BE2C (cell line): ENCODE measurements around the gene SLC28A1. TPM values are rescaled to one million over a fixed set of nuclear protein-coding genes. Genes with fewer than 3 reads are reported as not detected.

Experiments
- DNase-seq: peaks from one replicate; pipeline ENCODE4 v3.0.0-alpha.2; 2020
- H3K27me3 ChIP-seq: fragments of 250-450 bp; sonication (Bioruptor Pico); 2 replicates; pipeline ENCODE4 v1.5.1; 2020; ENCODE audit warnings: mild to moderate bottlenecking
- H3K36me3 ChIP-seq: fragments of 250-450 bp; sonication (Bioruptor Pico); 2 replicates; pipeline ENCODE4 v1.5.1; 2020; ENCODE audit warnings: mild to moderate bottlenecking
- H3K4me1 ChIP-seq: fragments of 250-450 bp; sonication (Bioruptor Pico); 2 replicates; pipeline ENCODE4 v1.5.1; 2020
- H3K4me3 ChIP-seq: 2 replicates; pipeline ENCODE4 v1.5.1; 2011; ENCODE audit warnings: low read depth, low read length
- H3K9me3 ChIP-seq: fragments of 250-450 bp; sonication (Bioruptor Pico); 2 replicates; pipeline ENCODE4 v1.5.1; 2020
- polyA plus RNA-seq: library from polyadenylated mRNA; unstranded; fragments of >200 nt; gene quantifications from one replicate; pipeline ENCODE4 v1.2.1, GENCODE V29; 2012; ENCODE audit warnings: low read depth, missing spikeins; ENCODE audit not compliant: insufficient read length, insufficient read depth
- TF ChIP-seq, protein P1 (sequence below): IDR thresholded peaks from 2 replicates; pipeline ENCODE4 v1.5.1; 2012; ENCODE audit warnings: mild to moderate bottlenecking, low read depth, low read length

SLC28A1 gene, protein sequence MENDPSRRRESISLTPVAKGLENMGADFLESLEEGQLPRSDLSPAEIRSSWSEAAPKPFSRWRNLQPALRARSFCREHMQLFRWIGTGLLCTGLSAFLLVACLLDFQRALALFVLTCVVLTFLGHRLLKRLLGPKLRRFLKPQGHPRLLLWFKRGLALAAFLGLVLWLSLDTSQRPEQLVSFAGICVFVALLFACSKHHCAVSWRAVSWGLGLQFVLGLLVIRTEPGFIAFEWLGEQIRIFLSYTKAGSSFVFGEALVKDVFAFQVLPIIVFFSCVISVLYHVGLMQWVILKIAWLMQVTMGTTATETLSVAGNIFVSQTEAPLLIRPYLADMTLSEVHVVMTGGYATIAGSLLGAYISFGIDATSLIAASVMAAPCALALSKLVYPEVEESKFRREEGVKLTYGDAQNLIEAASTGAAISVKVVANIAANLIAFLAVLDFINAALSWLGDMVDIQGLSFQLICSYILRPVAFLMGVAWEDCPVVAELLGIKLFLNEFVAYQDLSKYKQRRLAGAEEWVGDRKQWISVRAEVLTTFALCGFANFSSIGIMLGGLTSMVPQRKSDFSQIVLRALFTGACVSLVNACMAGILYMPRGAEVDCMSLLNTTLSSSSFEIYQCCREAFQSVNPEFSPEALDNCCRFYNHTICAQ
- polyA plus RNA-seq: not detected

DNA sequence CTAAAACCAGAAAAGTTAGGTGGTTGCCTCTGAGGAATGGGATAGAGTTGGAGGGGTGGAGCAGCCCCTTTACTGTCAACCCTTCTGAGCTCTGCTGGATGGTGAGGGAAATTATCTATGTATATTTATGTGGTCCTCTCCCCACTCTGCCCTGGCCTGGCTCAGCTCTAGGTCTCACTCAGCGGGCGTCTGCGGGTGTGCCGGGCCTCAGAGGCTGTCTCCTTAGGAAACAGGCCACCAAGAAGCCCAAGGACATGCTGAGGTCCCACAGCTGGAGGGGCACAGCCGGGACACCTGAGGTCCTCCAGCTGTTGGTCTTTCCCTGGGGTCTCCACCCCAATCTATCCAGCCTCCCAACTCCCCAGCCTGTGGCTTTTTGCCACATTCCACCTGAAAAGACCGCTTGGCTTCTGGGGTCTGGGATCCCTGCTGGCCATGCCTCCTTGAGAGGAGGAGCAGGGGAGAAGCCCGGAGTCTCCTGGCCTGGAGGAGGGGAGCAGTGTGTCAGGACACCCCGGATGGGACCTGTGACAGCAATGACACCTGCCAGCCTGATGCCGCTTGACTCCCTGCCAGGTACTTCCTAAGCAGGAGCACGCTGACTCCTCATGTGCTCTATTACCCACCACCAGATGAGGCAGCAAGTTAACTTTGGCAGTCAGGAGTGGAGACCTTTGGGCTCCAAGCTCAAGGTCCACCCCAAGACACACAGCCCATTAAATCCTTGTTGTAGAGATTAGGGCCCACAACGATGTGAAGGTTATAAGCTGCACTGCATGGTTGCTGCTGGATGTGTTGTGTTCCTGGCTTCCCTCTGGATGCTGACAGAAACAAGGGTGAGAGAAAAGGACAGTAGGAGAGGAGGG lies at the start of gene SLC28A1:
Gene SLC28A1 (plus strand): TSS at position 747 of the 866 bp plus-strand sequence. CDS start 3,099 bp downstream, outside the sequence.
- Histone ChIP-seq H3K36me3 (no peaks in the 10 kb centered on the region), H3K4me1 (no peaks in the 10 kb centered on the region), H3K9me3 (no peaks in the 10 kb centered on the region), H3K27me3 (no peaks in the 10 kb centered on the region), H3K4me3 (no peak within 1 kb of the TSS)
- no peak for DNase-seq
- TF ChIP-seq, protein P1, sequence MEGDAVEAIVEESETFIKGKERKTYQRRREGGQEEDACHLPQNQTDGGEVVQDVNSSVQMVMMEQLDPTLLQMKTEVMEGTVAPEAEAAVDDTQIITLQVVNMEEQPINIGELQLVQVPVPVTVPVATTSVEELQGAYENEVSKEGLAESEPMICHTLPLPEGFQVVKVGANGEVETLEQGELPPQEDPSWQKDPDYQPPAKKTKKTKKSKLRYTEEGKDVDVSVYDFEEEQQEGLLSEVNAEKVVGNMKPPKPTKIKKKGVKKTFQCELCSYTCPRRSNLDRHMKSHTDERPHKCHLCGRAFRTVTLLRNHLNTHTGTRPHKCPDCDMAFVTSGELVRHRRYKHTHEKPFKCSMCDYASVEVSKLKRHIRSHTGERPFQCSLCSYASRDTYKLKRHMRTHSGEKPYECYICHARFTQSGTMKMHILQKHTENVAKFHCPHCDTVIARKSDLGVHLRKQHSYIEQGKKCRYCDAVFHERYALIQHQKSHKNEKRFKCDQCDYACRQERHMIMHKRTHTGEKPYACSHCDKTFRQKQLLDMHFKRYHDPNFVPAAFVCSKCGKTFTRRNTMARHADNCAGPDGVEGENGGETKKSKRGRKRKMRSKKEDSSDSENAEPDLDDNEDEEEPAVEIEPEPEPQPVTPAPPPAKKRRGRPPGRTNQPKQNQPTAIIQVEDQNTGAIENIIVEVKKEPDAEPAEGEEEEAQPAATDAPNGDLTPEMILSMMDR: no peak

DNA sequence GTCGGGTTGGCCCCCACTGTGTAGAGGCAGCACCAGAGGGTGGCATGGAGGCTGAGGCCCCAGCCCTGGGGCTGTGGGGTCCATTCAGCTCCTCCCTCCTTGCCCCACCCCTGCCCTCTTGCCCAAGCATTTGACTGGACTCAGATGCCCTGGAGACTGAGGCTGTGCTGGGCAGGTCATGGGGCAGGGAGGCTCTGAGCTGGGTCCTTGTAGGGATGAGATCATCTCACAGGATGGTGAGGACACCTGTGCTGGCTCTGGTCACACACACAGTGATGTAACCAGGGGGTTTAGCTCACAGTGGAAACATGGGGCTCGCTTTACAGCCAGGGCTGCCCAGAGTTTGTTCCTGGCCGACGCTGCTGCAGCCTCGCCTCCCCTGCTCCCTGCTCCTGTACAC lies 49.5 kb upstream of the SLC28A1 start:
- H3K4me1 ChIP-seq: peaks cover 8% of the 10 kb centered on the region
- H3K27me3 ChIP-seq: no peaks in the 10 kb centered on the region
- DNase-seq: no peak
- no peaks in the 10 kb centered on the region for H3K36me3 ChIP-seq
- TF ChIP-seq, protein P1: no peak
- no peaks in the 10 kb centered on the region for H3K9me3 ChIP-seq
- no peak overlapping the region for H3K4me3 ChIP-seq

DNA sequence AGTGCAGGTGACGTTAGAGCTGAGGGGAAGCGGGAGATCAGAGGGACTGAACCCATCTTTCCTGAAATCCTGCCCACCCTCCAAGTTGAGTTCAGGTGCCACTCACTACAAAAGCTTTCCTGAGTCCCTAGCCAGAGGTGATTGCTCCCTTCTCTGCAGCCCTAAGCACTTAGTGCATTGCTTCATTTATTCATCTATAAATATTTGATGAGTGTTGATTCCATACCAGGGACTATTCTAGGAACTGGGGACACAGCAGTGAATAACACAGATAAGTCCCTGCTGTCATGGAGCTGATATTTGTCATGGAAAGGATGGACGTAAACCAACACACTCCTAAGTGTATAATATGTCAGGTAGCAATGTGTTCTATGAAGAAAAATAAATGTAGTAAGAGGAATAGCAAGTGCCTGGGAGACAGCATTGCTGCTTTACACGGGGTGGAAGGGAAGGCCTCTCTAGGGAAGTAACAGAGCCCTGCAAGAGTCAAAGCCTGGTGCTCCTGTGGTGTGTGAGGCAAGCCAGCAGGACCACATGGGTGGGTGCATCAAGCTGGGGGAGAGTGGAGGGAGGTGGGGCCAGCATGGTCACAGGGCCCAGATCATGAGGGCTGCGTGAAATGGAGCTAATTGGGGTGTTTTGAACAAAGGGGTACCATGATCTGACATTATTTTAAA lies 48.7 kb upstream of the SLC28A1 start:
- Histone ChIP-seq H3K4me1 (peaks cover 8% of the 10 kb centered on the region), H3K9me3 (no peaks in the 10 kb centered on the region), H3K36me3 (no peaks in the 10 kb centered on the region), H3K27me3 (no peaks in the 10 kb centered on the region), H3K4me3 (no peak overlapping the region)
- DNase-seq: no peak
- TF ChIP-seq, protein P1: no peak

DNA sequence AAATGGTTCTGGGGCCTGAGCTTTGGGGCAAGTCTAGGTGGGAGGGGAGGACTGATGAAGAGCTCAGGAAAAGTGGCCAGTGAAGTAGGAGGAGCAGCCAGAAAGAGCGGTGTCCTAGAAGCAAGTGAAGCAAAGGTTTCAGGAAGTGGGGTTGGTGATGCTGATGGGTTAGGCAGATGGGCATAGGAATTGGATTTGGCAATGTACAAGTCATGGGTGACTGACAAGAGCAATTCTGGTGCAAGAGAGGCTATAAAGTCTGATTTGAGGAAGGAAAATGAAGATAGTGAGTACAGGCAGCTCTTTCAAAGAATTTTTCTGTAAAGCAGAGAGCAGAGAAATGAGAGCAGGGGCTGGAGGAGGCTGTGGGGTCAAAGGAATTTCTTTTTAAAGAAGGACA lies 47.6 kb upstream of the SLC28A1 start:
- DNase-seq: no peak
- Histone ChIP-seq H3K4me1 (peaks cover 8% of the 10 kb centered on the region), H3K27me3 (no peaks in the 10 kb centered on the region), H3K4me3 (no peak overlapping the region), H3K9me3 (no peaks in the 10 kb centered on the region), H3K36me3 (no peaks in the 10 kb centered on the region)
- TF ChIP-seq, protein P1: no peak

DNA sequence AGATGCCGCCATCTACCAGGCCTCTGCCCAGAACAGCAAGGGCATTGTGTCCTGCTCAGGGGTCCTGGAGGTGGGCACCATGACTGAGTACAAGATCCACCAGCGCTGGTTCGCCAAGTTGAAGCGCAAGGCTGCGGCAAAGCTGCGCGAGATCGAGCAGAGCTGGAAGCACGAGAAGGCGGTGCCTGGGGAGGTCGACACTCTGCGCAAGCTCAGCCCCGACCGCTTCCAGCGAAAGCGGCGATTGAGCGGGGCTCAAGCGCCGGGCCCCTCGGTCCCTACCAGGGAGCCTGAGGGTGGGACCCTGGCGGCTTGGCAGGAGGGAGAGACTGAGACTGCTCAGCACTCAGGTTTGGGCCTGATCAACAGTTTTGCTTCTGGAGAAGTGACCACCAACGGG lies 44.7 kb upstream of the SLC28A1 start:
- Histone ChIP-seq H3K9me3 (no peaks in the 10 kb centered on the region), H3K36me3 (no peaks in the 10 kb centered on the region), H3K27me3 (no peaks in the 10 kb centered on the region), H3K4me3 (no peak overlapping the region), H3K4me1 (no peaks in the 10 kb centered on the region)
- no peak for DNase-seq
- TF ChIP-seq, protein P1: no peak
